GM12873 (cell line): ENCODE data around the gene SPPL3.

Experiments used
- TF ChIP-seq, protein P1 (sequence below): IDR thresholded peaks from 2 replicates; pipeline ENCODE4 v1.5.1; 2012; ENCODE audit warnings: low read depth, mild to moderate bottlenecking, moderate library complexity, low read length, control low read depth; ENCODE audit not compliant: insufficient read depth; ENCODE audit errors: missing control alignments

SPPL3 gene

GRCh38 chr12:120813588-120814153 lies 90.5 kb downstream of the SPPL3 start:
- TF ChIP-seq, protein P1, sequence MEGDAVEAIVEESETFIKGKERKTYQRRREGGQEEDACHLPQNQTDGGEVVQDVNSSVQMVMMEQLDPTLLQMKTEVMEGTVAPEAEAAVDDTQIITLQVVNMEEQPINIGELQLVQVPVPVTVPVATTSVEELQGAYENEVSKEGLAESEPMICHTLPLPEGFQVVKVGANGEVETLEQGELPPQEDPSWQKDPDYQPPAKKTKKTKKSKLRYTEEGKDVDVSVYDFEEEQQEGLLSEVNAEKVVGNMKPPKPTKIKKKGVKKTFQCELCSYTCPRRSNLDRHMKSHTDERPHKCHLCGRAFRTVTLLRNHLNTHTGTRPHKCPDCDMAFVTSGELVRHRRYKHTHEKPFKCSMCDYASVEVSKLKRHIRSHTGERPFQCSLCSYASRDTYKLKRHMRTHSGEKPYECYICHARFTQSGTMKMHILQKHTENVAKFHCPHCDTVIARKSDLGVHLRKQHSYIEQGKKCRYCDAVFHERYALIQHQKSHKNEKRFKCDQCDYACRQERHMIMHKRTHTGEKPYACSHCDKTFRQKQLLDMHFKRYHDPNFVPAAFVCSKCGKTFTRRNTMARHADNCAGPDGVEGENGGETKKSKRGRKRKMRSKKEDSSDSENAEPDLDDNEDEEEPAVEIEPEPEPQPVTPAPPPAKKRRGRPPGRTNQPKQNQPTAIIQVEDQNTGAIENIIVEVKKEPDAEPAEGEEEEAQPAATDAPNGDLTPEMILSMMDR = no peak

GRCh38 chr12:120810021-120810420 lies 94.1 kb downstream of the SPPL3 start:
- TF ChIP-seq, protein P1 = no peak

- TF ChIP-seq, protein P1 = no peak
Measured at GRCh38 chr12:120804428-120804827, 99.7 kb downstream of the SPPL3 start.

DNA sequence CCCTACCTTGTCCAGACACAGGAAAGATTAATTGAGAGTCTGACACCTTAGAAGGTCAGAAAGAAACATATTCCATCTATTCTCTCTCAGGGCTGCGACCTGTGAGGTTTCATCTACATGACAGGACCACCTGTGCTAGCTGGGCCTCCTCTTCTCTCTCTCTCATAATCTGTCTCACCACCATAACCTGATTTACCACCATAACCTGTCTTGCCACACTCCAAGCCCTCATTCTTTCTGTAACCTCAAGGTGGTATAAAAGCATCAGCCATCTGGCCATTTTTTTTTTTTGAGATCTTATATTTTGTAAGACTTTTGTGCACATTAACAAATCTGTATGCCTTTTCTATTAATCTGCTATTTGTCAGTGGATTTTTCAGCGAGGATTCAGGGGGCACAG lies 103.0 kb downstream of the SPPL3 start:
- TF ChIP-seq, protein P1 = no peak

DNA sequence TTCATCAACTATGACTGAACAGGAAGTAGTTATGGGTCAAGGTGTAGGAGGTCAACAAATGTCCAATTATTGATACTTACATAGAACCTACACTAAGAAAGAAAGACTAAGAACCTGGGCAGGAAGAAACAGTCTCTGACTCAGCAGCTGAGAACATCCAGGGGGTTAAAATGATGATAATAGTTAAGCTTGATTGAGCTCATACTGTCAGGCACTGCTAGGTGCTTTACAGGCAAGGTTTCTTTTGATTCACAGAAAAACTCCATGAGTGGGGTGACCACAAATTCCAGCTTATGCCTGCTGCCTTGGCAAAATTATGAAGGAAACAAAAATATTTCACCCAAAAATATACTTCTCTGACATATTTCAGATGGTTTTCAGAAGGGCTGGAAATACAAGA lies 103.5 kb downstream of the SPPL3 start:
- TF ChIP-seq, protein P1 = no peak

DNA sequence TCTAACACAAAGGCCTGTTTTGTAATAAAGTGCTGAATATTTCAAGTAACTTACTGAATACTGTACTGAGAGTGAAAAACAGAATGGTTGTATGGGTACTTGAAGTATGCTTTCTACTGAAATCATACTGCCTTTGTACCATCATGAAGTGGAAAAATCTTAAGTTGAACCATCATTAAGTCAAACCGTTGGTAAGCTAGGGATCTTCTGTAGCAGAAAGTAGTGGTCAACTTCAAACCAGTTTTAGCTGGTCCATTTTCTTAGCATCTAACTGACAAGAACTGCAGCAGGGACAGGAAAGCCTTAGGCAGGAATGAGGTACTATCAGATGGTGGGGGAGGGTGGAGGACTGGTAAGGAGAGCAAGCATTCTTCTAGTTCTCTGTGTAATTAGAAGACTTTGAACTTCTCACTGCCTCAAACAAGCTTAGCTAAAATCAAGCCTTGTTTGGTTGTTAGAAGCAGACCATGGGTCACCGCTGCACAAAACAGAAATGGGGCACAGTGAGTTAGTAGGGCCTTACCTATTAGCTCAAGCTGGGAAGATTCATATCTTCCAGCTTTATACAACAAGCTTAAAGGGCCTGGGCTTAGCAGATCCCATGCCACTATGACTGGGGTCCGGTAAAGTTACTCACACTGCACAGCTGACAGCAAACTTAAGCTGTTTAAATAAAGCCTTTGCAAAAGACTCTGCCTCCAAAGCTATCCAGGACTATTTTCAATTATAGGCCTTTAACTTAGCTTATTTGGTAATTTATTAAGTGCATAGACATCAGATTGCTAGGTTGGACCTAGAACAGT lies 104.7 kb downstream of the SPPL3 start:
- TF ChIP-seq, protein P1 = no peak

DNA sequence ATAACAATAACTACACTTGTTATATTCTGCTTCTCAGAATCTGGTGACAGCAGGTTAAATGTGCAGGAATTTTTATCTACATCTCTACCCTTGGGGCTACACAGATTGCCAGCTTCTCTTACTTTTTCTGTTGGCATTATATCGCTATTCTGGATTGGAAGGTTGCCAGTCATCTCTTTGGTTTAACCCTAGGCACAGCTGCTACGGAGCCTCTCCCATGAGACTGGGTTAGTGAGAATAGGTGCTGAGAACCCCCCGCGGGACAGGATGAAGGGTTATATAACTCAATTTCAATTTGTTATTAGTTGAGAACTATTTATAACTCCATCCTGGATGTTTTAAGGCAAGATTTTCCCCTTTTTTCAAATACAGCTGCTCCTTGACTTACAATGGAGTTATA lies 105.5 kb downstream of the SPPL3 start:
- TF ChIP-seq, protein P1 = no peak
